Liver (tissue), 9 donors: ENCODE data around the gene UGT1A4. TPM values are rescaled to one million over a fixed set of nuclear protein-coding genes. Genes with fewer than 3 reads are reported as not detected.

ENCODE experiments used
- DNase-seq: peaks from one replicate; pipeline ENCODE4 v3.0.0-alpha.2; 2017; ENCODE audit warnings: low spot score
- H3K27ac ChIP-seq, 2 donors: one replicate each; pipeline ENCODE4 v1.7.0; 2013; ENCODE audit warnings: inconsistent platforms in 2 of 2, low read length in 2 of 2, control low read depth in 1 of 2, low read depth in 1 of 2, mild to moderate bottlenecking in 1 of 2
- H3K27me3 ChIP-seq, 4 donors: one replicate each; pipeline versions ENCODE4 v1.6.1 to v1.7.0; 2013; ENCODE audit warnings: low read length in 3 of 4, inconsistent platforms in 1 of 4, mild to moderate bottlenecking in 1 of 4, moderate library complexity in 1 of 4; ENCODE audit not compliant: control insufficient read depth in 4 of 4, insufficient read depth in 4 of 4
- H3K36me3 ChIP-seq, 4 donors: one replicate each; pipeline versions ENCODE4 v1.6.1 to v1.7.0; 2013; ENCODE audit warnings: low read length in 3 of 4, mild to moderate bottlenecking in 3 of 4, low read depth in 1 of 4, moderate library complexity in 1 of 4; ENCODE audit not compliant: control insufficient read depth in 4 of 4, insufficient read depth in 3 of 4
- H3K4me1 ChIP-seq, 4 donors: one replicate each; pipeline versions ENCODE4 v1.6.1 to v1.7.0; 2013; ENCODE audit warnings: low read length in 3 of 4, mild to moderate bottlenecking in 3 of 4, moderate library complexity in 1 of 4; ENCODE audit not compliant: control insufficient read depth in 4 of 4, insufficient read depth in 4 of 4
- H3K4me3 ChIP-seq, 3 donors: one replicate each; pipeline versions ENCODE4 v1.6.1 to v1.7.0; 2013; ENCODE audit warnings: low read length in 3 of 3, control low read depth in 1 of 3, low read depth in 1 of 3, mild to moderate bottlenecking in 1 of 3
- H3K9ac ChIP-seq, 2 donors: one replicate each; pipeline ENCODE4 v1.7.0; 2013; ENCODE audit warnings: low read length in 2 of 2, mild to moderate bottlenecking in 2 of 2, moderate library complexity in 2 of 2, control low read depth in 1 of 2, low read depth in 1 of 2
- H3K9me3 ChIP-seq, 4 donors: one replicate each; pipeline versions ENCODE4 v1.6.1 to v1.7.0; 2013; ENCODE audit warnings: low read length in 3 of 4; ENCODE audit not compliant: control insufficient read depth in 4 of 4
- EGR1 ChIP-seq, 2 donors: IDR thresholded peaks; 2 replicates each; pipeline ENCODE4 v1.6.1; 2016 to 2018; ENCODE audit warnings: antibody characterized with exemption in 2 of 2, low read depth in 2 of 2
- FOXA1 ChIP-seq: IDR thresholded peaks from 2 replicates; pipeline ENCODE4 v1.6.1; 2016; ENCODE audit warnings: antibody characterized with exemption
- FOXA2 ChIP-seq: IDR thresholded peaks from 2 replicates; pipeline ENCODE4 v1.6.1; 2016; ENCODE audit warnings: antibody characterized with exemption
- HNF4A ChIP-seq, 2 donors: conservative IDR thresholded peaks; 2 replicates each; pipeline ENCODE4 v1.6.1; 2016; ENCODE audit warnings: antibody characterized with exemption in 2 of 2, mild to moderate bottlenecking in 2 of 2
- HNF4G ChIP-seq: IDR thresholded peaks from 2 replicates; pipeline ENCODE4 v1.6.1; 2016; ENCODE audit warnings: antibody characterized with exemption
- JUND ChIP-seq, 2 donors: IDR thresholded peaks; 2 replicates each; pipeline ENCODE4 v1.6.1; 2016; ENCODE audit warnings: antibody characterized with exemption in 2 of 2
- NR2F2 ChIP-seq: IDR thresholded peaks from 2 replicates; pipeline ENCODE4 v1.6.1; 2016; ENCODE audit warnings: antibody characterized with exemption
- RAD21 ChIP-seq, 2 donors: IDR thresholded peaks; 2 replicates each; pipeline ENCODE4 v1.6.1; 2016; ENCODE audit warnings: antibody characterized with exemption in 2 of 2, mild to moderate bottlenecking in 2 of 2
- RXRA ChIP-seq, 2 donors: IDR thresholded peaks; 2 replicates each; pipeline ENCODE4 v1.6.1; 2017 to 2018; ENCODE audit warnings: antibody characterized with exemption in 2 of 2, mild to moderate bottlenecking in 1 of 2
- TAF1 ChIP-seq: conservative IDR thresholded peaks from 2 replicates; pipeline ENCODE4 v1.6.1; 2016; ENCODE audit warnings: antibody characterized with exemption, mild to moderate bottlenecking
- YY1 ChIP-seq: IDR thresholded peaks from 2 replicates; pipeline ENCODE4 v1.6.1; 2016; ENCODE audit warnings: antibody characterized with exemption, mild to moderate bottlenecking
- WGBS: extraction: QIAGEN DNeasy Blood & Tissue Kit; methylation state at CpG from one replicate; pipeline ENCODE4 v1.1.7; 2013; 5-methylcytosine and 5-hydroxymethylcytosine counted together
- polyA plus RNA-seq, 2 donors: library from polyadenylated mRNA; stranded (reverse) in 1 of 2; unstranded in 1 of 2; fragments of 200-250 nt in 1 of 2; fragments of >200 nt in 1 of 2; fragmentation: Nextera tagmentation in 1 of 2; extraction: Ambion mirVana in 1 of 2; gene quantifications; one replicate each; pipeline versions ENCODE4 v1.2.1 to v1.2.3, GENCODE V29; 2013 to 2015
- total RNA-seq, 2 donors: library from RNA; depleted of rRNA; stranded (reverse); fragments of >200 nt; gene quantifications; one replicate each; pipeline ENCODE4 v1.2.3, GENCODE V29; 2014
- TF ChIP-seq, protein P1 (sequence below): fragments of 150-350 bp; IDR thresholded peaks from 2 replicates; pipeline ENCODE4 v1.5.1; 2017; ENCODE audit warnings: improper control_type of control experiment, low read depth, low read length; ENCODE audit not compliant: missing input control
- TF ChIP-seq, protein P2 (sequence below): IDR thresholded peaks from 2 replicates; pipeline ENCODE4 v1.6.1; 2016; ENCODE audit warnings: antibody characterized with exemption
- TF ChIP-seq, protein P3 (sequence below): IDR thresholded peaks from 2 replicates; pipeline ENCODE4 v1.6.1; 2016; ENCODE audit warnings: antibody characterized with exemption
- donor health status: healthy.
- donor health status: healthy.
- donor health status: healthy.
- donor health status: healthy.
- donor health status: healthy.

UGT1A4 gene
- total and polyA plus RNA-seq, 4 donors, result 103 to 446 (median 136) TPM; not detected in 1

DNA sequence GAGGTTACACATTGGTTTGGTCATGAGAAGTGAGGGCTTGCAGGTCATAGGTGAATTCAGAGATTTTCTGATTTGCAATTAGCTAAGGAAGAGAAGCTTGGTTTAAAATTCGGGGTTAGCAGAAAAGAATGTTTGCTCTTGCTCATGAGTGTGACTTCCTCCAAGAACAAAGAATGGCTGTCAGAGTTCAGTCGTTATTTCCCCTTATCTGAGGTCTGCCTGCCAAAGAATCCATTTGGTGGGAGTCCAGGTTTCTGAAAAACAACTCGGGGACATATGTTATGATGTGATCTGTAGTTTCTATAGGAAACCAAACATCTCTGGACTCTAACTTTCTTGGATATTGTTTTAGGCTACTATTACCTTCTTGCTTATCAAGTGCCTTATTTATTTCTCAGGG lies 29.0 kb upstream of the UGT1A4 start:
- Histone ChIP-seq H3K9me3 (no peaks in the 10 kb centered on the region), H3K4me1 (peaks cover 0 to 29% (median 21%) of the 10 kb centered on the region in 4 donors), H3K9ac (no peak overlapping the region), H3K27ac (no peak overlapping the region), H3K36me3 (no peaks in the 10 kb centered on the region), H3K4me3 (no peak overlapping the region), H3K27me3 (no peaks in the 10 kb centered on the region)
- WGBS, result 21% methylated on average over 3 of the region's 3 CpGs
- TF ChIP-seq HNF4G (no peak), RXRA (IDR thresholded peaks at IDR 0.05) (no peak), NR2F2 (no peak)
- no peak for DNase-seq

DNA sequence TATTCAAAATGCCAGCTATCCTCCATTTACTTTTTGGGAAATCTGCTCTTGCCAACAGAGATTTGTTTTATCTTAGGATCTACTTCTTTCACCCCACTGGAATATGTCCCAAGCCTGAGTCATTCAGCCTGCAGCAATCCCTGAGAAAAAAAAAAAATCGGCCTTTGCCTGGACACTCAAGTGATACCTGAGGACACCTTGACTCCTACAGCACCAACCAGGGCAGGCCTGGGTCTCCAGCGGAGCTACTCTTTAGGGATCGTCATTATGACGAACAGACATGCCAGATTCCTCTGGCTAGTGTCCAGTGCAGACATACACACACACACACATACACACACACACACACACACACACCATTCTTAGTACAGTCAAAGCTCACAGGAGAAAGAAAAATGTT lies 28.1 kb upstream of the UGT1A4 start:
- Histone ChIP-seq H3K9ac (no peak overlapping the region), H3K36me3 (no peaks in the 10 kb centered on the region), H3K9me3 (no peaks in the 10 kb centered on the region), H3K4me3 (no peak overlapping the region), H3K4me1 (peaks cover 0 to 34% (median 27%) of the 10 kb centered on the region in 4 donors), H3K27ac (no peak overlapping the region), H3K27me3 (no peaks in the 10 kb centered on the region)
- no peak for DNase-seq
- 43% methylated on average over 4 of the region's 4 CpGs for WGBS
- peak in 1 of 2 donors; percentile 39 for TF ChIP-seq HNF4A (conservative IDR thresholded peaks at IDR 0.05)
- TF ChIP-seq, protein P1, sequence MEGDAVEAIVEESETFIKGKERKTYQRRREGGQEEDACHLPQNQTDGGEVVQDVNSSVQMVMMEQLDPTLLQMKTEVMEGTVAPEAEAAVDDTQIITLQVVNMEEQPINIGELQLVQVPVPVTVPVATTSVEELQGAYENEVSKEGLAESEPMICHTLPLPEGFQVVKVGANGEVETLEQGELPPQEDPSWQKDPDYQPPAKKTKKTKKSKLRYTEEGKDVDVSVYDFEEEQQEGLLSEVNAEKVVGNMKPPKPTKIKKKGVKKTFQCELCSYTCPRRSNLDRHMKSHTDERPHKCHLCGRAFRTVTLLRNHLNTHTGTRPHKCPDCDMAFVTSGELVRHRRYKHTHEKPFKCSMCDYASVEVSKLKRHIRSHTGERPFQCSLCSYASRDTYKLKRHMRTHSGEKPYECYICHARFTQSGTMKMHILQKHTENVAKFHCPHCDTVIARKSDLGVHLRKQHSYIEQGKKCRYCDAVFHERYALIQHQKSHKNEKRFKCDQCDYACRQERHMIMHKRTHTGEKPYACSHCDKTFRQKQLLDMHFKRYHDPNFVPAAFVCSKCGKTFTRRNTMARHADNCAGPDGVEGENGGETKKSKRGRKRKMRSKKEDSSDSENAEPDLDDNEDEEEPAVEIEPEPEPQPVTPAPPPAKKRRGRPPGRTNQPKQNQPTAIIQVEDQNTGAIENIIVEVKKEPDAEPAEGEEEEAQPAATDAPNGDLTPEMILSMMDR, result no peak

DNA sequence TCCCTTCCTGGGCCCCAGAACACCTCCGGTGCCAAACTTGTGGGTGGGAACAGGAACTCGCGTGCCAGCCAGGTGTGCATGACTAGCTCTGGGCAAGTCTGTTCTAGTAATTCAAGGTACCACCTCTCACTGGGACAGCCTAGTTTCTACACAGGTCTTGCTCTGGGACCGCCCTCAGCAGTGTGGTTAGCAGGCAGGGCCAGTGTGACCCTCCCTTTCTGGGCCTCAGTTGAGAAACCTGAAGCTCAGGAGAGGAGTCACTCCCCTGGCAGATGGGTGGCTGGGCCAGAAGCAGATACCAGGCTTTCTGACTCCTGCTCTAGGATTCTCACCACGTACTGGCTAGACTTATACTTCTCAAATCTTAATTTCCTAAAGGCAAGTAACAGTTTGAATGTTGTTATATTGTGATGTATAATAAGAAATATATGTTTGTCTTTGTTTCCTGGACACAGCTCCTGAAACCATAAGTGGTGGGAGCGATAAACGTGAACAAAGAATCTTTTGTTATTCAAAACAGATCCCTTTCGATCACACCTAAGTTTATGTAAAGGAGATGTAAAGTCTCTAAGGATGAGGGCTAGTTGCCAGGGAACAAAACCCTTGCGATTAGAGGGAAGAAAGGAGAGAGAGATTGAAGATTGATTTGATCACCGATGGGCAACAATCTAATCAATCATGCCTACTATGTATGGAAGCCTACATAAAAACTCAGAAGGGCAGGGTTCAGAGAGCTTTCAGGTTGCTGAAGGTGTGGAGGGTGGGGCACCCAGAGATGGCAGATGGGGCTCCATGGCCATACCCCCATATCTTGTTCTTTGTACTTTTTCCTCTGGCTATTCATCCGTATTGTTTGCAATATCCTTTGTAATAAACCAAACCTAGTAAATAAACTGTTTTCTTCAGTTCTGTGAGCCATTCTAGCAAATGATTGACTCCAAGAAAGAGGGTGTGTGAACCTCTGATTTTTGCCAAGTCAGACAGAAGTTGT lies 26.8 kb upstream of the UGT1A4 start:
- no peak for DNase-seq

More for the DNA sequence above, 26.8 kb upstream of the UGT1A4 start:
- Histone ChIP-seq H3K9me3 (no peaks in the 10 kb centered on the region), H3K27ac (peak overlapping the region; percentile 53 to 76), H3K27me3 (no peaks in the 10 kb centered on the region), H3K4me3 (no peak overlapping the region), H3K9ac (peak overlapping the region in 1 of 2 donors; percentile 57), H3K36me3 (no peaks in the 10 kb centered on the region), H3K4me1 (peaks cover 0 to 40% (median 29%) of the 10 kb centered on the region in 4 donors)
- TF ChIP-seq JUND (IDR thresholded peaks at IDR 0.05) (no peak), FOXA2 (no peak), HNF4G (no peak), TAF1 (no peak), YY1 (no peak), NR2F2 (no peak), FOXA1 (no peak), RAD21 (IDR thresholded peaks at IDR 0.05) (no peak), EGR1 (IDR thresholded peaks at IDR 0.05; ENCODE audit: low read depth in 2 of 2) (no peak), RXRA (IDR thresholded peaks at IDR 0.05) (no peak)
- TF ChIP-seq, protein P1, result no peak
- TF ChIP-seq, protein P2, sequence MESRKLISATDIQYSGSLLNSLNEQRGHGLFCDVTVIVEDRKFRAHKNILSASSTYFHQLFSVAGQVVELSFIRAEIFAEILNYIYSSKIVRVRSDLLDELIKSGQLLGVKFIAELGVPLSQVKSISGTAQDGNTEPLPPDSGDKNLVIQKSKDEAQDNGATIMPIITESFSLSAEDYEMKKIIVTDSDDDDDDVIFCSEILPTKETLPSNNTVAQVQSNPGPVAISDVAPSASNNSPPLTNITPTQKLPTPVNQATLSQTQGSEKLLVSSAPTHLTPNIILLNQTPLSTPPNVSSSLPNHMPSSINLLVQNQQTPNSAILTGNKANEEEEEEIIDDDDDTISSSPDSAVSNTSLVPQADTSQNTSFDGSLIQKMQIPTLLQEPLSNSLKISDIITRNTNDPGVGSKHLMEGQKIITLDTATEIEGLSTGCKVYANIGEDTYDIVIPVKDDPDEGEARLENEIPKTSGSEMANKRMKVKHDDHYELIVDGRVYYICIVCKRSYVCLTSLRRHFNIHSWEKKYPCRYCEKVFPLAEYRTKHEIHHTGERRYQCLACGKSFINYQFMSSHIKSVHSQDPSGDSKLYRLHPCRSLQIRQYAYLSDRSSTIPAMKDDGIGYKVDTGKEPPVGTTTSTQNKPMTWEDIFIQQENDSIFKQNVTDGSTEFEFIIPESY, result no peak
- TF ChIP-seq, protein P3, sequence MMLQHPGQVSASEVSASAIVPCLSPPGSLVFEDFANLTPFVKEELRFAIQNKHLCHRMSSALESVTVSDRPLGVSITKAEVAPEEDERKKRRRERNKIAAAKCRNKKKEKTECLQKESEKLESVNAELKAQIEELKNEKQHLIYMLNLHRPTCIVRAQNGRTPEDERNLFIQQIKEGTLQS, result no peak
- WGBS, result 82% methylated on average over 11 of the region's 11 CpGs
